Fibroblast of skin of left biceps (primary cell): ENCODE measurements around the gene SPATA17.
"Not testable (repeated sequence)": the region's sequence is repeated elsewhere in the genome, so short reads cannot be mapped to it uniquely, and the experiment has no call there.

Experiments used
- DNase-seq, 2 experiments: peaks; one replicate each; pipeline ENCODE4 v3.0.0-alpha.2; 2013; ENCODE audit warnings: low read depth in 2 of 2

SPATA17 gene, protein sequence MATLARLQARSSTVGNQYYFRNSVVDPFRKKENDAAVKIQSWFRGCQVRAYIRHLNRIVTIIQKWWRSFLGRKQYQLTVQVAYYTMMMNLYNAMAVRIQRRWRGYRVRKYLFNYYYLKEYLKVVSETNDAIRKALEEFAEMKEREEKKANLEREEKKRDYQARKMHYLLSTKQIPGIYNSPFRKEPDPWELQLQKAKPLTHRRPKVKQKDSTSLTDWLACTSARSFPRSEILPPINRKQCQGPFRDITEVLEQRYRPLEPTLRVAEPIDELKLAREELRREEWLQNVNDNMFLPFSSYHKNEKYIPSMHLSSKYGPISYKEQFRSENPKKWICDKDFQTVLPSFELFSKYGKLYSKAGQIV

DNA sequence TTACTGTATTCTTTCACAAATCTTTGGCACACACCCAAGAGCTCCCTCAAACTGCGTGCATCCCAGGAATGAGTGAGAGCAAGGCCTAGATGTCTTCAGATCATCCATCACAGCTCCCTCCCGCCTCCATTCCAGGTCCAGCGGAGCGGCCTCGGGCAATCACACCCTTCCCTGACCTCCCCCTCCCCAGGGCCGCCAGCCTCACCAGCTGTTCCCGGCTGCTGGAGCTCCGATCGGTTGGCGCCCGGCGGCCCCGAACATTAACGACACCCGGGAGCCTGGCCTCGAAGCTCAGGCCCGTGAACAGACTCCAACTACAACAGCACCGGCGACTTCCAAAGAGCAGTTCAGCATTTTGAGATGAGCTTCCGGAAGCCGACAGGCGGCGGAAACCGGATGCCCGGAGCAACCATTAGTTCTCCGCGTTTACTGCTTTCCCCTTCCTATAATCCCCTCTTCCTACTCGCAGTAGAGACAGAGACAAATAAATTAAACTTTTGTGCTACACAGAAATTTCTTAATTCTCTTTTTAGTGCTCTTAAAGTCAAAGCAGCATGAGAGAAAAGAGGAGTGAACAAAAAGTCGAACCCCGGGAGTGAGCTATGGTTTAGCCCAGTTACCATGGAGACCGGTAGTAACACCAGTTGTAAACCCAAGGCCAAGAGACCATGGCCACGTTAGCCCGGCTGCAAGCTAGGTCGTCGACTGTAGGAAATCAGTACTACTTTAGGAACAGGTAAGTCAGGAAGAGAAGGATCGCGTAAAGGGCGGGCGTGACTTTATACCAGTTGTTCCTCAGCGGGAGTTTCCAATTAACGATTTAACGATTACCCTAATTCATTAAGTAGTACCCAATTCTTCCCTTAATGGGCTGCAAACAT, at the start of gene SPATA17, which contains the start of gene GPATCH2:
TSS of gene SPATA17 (plus strand) at position 634 of the 881 bp plus-strand sequence. CDS start at position 669, 35 bp downstream.
TSS of gene GPATCH2 (minus strand) at position 380 of the 881 bp plus-strand sequence. CDS start at position 261, 119 bp downstream.
- peak; percentile 70 to 84 for DNase-seq

DNA sequence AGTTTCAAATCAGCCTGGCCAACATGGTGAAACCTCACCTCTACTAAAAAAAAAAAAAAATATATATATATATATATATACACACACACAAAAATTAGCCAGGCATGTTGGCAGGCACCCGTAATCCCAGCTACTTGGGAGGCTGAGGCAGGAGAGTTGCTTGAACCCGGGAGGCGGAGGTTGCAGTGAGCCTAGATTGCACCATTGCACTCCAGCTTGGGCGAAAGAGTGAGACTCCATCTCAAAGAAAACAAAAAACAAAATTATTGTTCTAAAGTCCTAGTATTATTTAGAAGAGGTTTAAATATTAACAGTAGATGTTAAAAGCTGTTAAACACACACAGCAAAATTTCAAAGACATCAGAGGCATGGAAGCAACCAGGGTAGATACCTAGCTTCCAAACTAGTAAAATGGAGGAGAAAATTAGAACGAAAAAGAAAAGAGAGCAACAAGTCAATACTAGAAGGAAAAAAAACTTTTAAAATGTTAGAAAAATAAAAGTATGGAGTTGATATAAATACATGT, 46.8 kb upstream of the SPATA17 start:
- not testable (repeated sequence) for DNase-seq

DNA sequence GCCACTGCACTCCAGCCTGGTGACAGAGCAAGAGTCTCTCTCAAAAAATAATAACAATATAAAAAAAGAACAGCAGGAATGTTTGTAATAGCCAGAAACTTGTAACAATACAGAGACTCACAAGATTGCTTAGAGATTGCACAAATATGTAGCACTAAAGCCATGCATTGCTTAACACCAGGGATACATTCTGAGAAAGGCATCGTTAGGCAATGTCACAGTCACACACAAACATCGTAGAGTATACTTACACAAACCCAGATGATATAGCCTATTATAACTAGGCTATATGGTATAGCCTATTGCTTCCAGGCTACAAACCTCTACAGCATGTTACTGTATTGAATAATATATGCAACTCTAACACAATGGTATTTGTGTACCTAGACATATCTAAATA, 45.6 kb upstream of the SPATA17 start:
- DNase-seq, result no peak

DNA sequence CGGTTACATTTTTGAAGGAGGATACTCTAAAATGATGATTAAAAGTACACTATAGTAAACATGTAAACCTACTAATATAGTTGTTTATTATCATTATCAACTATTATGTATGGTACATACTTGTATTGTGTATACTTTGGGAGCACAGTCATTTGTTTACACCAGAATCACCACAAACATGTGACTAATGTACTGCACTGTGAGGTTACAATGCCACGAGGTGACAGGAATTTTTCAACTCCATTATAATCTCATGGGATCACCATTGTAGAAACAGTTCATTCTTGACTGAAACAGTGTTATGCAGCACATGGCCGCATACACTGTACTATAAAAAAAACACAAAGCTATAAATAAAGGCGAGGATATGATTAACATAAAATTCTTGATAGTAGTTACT, 44.6 kb upstream of the SPATA17 start:
- DNase-seq, result no peak

DNA sequence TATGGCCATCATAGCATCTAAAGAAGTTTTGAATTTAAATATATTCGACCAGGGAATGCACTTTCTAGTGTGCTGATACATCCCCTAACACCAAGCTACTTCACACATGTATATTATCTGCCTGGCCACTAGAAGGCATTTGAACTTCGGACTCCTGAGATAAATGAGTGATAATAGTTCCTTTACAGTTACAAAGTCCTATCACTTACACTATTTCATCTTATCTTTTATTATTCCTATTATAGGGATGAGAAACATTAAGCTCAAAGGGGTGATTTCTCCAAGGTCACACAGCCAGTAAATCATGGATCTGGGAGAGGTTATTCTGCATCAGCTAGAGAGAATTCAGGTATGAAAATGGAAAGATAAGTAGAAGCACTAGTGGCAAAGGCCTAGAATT, 40.5 kb upstream of the SPATA17 start:
- no peak for DNase-seq

DNA sequence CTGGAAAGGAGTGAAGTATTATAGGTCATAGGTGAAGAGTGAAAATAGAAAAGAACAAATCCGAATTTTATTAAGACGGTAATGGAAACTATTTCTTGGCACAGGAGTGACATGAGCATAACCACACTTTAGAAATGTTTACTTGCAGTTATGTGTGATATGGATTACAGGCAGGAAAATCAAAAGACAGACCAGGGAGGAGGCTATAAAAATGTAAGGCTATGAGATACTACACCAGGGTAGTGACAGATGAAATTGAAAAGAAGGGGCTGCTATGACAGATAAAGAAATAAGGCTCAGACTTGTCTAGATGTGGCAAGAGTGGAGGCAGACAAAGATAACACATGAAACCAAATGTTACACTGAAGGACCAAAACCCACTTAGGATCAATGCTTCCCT, 32.0 kb upstream of the SPATA17 start:
- DNase-seq, result no peak

DNA sequence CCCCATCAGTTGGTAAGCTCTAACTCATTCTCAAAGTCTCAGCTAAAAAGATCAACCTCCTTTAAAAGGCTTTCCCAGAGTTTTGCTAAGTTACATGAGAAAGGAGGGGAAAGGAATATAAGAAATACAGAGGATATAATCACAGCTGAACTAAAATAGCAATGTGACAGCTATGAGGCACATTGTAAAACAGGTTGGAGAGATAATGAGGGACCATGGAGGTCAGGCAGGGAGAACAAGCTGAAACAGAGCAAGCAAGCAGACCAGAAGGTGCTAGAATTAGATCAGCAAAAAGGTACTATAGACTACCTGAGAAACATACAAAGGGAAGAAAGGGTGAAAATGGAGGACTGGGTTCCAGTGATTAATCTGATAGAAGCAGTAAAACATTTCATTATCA, 28.8 kb upstream of the SPATA17 start:
- DNase-seq, result no peak

DNA sequence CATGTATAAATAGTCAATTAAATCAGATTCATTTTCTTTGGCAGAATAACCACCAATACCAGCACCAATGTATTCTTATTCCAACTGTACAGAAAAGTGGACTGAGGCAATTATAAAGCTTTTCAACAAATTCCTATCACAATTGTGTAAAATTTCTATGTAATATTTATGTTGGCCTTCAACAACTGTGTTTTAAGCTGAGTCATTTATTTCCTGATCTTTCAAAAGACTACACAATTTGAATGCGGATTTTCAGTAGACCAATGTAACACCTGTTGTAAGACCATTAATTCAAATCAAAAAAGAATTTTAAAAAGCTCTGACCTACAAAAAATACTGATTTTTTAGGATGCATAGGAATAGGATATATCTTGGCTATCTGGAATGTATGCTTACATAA, 25.8 kb upstream of the SPATA17 start:
- no peak for DNase-seq

DNA sequence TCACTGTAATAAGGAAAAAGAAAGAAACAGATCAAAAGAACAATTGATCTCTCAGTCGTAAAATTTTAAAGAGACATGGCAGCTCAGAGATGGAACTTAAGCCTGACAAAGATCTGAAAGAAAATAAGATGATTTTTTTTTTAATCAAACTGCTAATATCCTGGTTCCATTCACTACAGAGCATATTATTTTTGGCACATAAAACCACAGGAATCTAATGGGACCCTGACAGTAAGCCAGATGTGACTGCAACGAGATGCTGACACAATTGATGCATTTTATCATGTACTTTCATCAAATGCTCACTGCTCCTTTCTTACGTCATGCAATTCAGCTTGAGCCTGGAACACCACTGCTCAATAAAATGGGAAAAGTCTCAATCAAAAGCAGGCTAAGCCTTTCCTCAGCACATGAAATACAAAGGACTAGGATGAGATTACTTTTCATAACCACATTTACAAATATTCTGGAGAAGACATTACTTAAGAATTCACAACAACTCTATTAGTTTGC, 16.9 kb upstream of the SPATA17 start:
- DNase-seq, result no peak

DNA sequence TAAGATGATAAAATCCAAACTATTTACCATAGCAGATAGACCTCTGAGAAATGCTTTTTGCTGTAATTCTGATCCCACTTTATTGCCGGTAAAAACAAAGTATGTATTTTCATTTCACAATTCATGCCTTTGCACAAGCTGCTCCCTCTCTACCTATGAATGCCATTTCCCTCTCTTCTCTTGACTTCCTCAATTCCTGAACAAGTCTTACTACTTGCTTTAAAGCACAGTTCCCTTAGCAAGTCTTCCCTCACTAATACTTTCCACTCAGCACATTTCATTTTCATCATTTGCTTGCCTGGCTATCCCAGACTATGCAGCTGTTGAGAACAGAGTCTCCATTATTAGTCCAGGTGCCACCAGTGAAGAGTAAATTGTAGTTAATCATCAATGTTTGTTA, 14.0 kb upstream of the SPATA17 start:
- DNase-seq, result no peak

DNA sequence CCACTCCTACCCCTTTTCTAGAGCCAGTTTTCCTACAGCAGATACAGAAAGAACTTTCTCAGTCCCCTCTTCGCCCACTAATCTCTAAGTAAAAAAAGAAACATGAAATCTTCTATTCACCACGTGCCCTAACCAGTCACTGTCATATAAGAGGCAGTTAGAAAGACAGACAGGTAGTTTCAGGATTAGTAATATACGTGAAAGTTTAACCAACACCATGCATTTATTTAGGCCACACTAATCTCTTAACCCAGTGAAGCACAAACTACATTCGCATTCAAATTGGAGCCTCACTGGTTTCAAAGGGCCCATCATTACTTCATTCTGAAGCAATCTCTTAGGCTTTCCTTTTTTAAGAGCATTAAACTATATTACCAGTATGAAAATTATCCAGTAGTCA, 10.3 kb upstream of the SPATA17 start:
- no peak for DNase-seq

DNA sequence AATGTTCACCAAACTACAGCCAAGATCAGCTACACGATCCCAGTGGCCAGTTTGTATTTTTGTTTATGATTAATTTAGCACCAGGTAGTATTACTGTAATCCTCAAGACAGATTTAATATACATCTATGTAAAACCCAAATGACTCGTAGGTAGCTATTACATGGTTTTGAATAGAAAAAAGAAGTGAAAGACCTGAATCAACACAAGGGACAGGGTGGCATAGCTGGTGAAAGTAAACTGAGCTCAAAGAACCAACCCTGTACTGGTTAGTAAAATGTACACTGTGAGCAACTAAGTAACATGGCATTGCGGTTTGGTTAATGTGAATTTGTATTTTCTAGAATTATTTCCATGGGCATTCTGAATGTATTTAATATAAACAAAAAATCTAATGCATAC, 9.1 kb upstream of the SPATA17 start:
- no peak for DNase-seq

DNA sequence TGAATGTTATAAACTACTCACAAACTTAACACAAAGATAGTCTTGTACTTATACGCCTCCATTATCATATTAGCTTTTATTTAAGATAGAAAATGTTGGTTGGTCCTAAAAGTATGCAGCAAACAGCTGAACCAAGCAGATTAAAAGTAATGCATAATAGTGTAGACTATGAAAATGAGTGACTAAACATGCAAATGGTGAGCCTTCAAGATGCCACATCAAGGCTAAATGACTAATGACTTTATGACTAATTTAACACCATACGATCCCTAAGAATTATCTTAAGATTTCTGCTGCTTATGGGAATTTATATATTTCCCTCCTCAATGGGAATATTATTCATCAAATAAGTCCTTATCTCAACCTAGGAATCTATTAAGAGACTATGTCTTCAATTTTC, 4.8 kb upstream of the SPATA17 start:
- no peak for DNase-seq

DNA sequence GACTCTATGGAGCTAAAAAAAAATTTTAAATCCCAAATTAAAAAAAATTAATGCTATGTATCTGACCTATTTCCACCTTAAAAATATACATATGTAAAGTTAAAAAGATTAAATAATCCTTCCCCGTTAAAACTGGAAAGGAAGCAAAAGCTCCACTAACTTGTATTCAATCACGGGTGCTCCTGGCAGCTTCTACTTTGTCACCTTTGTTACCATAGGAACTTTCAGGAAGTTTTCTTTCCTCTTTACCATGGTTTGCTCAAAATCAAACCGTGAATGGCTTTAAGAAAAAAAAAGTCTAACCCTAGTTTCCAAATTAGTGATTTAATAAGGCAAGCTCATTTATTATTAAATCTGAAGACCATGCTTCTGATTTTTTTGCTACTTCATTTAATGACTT, 3.7 kb upstream of the SPATA17 start:
- DNase-seq, result no peak

DNA sequence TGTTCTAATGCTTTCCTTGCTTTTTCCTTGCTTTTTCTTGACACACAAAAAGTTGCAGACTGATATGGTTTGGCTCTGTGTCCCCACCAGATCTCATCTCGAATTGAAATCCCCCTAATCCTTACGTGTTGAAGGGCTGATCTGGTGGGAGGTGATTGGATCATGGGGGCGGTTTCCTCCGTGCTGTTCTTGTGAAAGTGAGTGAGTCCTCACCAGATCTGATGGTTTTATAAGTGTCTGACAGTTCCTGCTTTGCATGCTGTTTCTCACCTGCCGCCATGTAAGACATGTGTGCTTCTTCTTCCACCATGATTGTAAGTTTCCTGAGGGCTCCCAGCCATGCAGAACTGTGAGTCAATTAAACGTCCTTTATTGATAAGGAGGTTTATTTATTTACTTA, 11.3 kb downstream of the SPATA17 start:
- no peak for DNase-seq

DNA sequence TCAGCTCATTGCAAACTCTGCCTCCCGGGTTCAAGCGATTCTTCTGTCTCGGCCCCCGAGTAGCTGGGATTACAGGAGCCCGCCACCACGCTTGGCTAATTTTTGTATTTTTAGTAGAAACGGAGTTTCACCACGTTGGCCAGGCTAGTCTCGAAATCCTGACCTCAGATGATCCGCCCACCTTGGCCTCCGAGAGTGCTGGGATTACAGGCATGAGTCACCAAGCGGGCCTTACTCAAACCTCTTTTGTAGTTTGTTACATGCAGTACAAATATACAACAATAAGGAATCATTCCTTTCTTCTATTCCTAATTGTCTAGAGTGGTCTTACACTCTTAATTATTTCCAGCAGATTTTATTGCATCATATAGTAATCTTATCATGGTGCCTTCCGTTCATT, 16.6 kb downstream of the SPATA17 start:
- DNase-seq, result no peak

DNA sequence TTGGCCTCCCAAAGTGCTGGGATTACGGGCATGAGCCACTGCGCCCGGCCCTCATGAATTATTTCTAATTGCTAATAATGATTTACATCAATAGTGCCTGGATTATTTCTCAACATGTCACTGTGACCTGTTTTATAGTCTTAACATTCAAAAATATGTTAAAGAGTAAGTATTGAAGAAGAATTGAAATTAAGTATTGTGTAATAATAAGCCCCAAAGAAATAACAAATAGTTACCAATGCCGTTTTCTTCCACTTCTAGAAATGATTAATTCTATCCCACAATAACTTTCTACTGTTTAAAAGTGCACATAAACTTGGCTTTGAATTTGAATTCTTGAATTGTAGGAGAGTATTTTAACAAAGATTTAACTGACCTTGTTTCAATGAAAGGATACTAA, 19.5 kb downstream of the SPATA17 start:
- no peak for DNase-seq

DNA sequence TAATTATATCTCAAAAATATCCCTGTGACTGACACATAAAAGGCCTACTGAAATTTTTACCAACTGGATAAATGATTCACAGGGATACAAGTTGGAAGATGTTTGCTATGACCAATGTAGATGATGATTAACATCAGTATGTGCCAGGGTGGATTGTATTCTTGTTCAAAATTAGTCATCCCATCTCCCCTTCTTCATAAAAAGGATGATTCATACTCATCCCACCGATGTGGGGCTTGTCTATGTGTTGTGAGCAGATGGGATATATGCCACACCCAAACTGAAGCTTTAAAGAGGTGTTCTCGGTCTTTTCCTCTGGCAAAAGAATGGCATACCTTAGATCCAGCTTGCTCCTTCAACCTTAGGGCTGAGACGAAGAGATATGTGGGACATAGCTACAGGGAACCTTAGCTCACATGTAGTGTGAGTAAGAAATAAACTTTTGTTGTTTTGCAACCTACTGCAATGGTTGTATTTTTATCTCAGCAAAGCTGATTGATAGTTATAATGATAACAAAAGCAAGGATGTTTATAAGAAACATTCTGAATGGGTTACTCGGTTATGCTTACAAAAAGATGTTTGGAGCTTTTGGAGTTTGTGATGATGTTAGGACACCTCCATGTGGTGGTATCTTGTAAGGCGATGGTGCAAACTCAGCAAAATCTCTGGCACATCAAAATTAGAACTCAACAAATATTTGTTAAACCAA, 29.4 kb downstream of the SPATA17 start:
- peak; percentile 29 to 32 for DNase-seq

DNA sequence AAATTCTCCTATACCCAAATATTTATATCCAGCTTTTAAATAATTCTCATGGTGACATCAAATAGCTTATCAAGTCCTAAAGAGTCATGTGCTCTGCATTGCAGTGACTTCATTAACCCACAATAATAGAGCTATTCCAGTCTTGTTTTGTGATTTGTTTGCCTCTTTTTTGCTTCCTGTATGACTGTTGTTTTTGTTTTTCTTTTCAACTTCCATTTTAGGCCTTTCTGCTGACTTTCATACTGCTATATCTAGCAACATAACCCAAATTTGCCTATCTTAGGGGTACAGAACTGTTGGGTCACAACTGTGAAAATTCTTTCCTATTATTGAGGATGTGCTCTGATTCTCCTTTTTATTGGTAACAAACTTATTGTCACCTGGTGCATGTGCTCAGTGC, 30.3 kb downstream of the SPATA17 start:
- DNase-seq, result no peak

DNA sequence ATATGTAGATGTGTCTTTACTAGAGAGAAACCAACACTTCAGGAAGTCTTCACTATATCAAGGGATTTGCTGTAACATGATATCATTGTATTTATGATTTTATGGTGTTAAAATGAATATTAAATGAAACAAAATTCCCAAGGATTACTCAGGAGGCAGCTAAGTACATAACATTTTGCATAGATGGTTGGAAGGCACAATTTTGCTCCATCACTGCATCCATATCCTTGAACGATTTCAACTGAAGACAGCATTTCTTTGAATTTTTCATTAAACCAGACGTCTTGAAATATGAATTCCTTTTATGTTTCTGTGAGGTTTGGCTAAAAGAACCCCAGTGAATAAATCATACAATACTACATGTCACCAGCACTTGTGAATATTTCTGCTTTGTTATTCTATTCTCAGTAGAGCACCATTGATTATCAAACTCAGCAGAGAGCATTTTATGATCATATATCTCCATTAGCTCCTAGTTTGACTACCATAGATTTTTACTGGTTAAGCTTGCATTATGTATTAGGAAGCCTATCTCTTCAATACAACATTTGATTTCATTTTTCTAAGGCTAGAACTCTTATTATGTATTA, 37.3 kb downstream of the SPATA17 start:
- no peak for DNase-seq

DNA sequence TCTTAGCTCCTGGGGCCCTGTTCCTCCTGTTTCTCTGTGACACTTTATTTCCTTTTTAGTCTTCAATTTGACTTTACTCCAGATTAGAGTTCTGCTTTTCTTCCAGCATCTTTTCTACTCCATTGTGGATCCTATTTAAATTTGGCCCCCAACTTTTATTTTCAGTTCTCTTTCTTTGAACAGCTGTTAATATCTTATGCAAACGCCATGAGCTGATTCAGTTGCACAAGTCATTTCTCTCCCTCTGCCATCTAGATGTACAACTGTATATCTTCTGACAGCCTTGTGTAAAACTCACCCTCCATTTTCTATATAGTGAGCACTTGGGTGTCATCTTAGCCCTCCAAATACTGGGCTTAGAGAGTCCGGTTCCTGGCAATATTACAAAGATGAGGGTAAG, 42.2 kb downstream of the SPATA17 start:
- no peak for DNase-seq
